KOPT-K1 (cell line): ENCODE data around the gene EP400.

ENCODE experiments used
- H3K27ac ChIP-seq: fragments of 200-600 bp; sonication (generic); 2 replicates; pipeline ENCODE4 v1.5.1; 2016; ENCODE audit warnings: antibody characterized with exemption, mild to moderate bottlenecking, low read depth, low read length; ENCODE audit not compliant: poor library complexity, severe bottlenecking
- H3K36me3 ChIP-seq: fragments of 200-600 bp; sonication (generic); 2 replicates; pipeline ENCODE4 v1.5.1; 2017; ENCODE audit warnings: antibody characterized with exemption, mild to moderate bottlenecking, low read length, moderate library complexity; ENCODE audit not compliant: insufficient read depth
- H3K9me3 ChIP-seq: fragments of 200-600 bp; sonication (generic); 2 replicates; pipeline ENCODE4 v1.5.1; 2017; ENCODE audit warnings: antibody characterized with exemption, low read length, mild to moderate bottlenecking; ENCODE audit not compliant: insufficient read depth, poor library complexity, severe bottlenecking

Gene EP400

DNA sequence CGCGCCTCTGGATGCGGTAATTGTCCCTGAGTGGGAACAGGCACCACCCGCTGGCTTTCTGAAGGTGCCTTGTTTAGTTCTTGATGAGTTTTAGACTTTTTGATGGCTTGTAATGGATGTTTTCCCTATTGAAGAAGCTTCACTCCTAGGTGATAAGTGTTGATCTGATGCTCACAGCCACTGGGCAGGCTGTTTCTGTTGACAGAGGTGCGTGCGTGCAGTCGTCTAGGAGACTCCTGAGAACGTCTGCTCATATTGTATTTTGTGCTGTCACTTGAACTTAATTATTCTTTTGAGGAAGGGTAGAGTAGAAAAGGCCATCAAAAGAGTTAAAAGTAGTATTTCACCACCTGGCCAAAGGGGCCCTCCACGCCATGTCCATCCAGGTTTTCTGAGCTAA is 70.5 kb downstream of the EP400 start:
- H3K36me3 ChIP-seq: peaks cover 100% of the 10 kb centered on the region
- H3K27ac ChIP-seq: no peak overlapping the region
- no peaks in the 10 kb centered on the region for H3K9me3 ChIP-seq

DNA sequence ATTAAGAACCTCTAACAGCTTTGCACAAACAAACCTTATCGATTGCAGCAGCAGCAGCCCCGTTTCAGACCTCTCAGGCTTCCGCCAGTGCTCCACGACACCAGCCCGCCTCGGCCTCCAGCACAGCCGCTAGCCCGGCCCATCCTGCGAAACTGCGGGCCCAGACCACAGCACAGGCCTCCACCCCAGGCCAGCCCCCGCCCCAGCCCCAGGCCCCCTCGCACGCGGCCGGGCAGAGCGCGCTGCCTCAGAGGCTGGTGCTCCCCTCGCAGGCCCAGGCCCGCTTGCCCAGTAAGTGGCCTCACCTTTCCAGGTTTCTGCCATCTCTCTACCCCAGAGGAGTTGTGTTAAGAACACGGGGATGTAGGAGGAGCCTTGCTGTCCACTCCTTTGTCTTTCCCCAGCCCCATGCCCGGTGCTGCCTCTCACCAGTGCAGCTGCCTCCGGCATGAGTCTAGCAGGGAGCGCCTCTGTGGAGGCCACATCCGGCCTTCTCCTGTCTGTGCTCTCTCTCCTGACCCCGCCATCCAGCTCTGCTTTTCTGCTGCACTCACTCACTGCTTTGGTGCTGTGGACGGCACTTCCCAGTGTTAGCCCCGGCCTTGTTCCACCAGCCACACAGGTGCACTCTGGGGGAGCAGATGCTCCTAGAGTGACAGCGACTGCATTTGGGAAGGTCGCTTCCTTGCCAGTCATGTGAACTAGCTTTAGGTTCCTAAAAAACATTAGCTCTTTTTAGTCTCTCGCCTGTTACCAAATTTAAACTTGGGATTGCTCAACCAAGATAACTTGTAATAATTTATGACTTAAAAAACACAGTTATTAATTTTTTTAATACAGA is 71.5 kb downstream of the EP400 start:
- Histone ChIP-seq H3K27ac (no peak overlapping the region), H3K9me3 (no peaks in the 10 kb centered on the region), H3K36me3 (peaks cover 100% of the 10 kb centered on the region)

DNA sequence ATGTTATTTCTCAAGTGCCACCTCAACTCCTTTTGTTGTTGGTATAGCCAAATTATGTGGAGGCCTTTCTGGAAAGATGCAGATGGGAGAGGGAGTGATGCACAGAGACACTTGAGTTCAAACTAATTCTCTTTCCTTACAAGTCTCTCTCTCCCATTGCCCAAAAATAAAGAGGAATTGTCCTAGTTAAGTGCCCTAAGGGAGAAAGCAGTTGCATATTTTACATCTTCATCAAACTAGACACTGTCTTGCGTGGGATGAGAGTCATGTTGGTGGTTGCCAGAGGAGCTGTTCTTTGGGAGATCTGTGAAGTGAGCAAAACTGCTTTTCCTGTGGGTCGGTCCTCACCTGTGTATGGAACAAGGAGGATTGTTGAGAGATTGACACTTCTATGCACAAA is 72.2 kb downstream of the EP400 start:
- H3K27ac ChIP-seq: no peak overlapping the region

DNA sequence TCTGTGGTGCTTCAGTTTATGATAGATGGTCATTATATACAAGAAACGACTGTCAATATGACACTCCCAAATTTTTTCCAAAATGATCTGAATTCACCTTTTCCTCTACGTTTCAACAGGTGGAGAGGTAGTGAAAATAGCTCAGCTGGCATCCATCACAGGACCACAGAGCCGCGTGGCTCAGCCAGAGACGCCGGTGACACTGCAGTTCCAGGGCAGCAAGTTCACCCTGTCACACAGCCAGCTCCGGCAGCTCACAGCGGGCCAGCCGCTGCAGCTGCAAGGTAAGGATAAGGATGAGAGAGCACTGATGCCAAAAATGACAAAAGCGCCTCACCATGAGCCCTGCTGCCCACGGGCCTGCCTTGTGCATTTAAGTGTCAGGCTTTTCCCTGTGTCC is 73.9 kb downstream of the EP400 start:
- Histone ChIP-seq H3K9me3 (no peaks in the 10 kb centered on the region), H3K27ac (no peak overlapping the region), H3K36me3 (peaks cover 100% of the 10 kb centered on the region)

More for the DNA sequence above, 72.2 kb downstream of the EP400 start:
- no peaks in the 10 kb centered on the region for H3K9me3 ChIP-seq
- peaks cover 100% of the 10 kb centered on the region for H3K36me3 ChIP-seq

- no peaks in the 10 kb centered on the region for H3K9me3 ChIP-seq
- no peak overlapping the region for H3K27ac ChIP-seq
- peaks cover 100% of the 10 kb centered on the region for H3K36me3 ChIP-seq
These were observed 75.0 kb downstream of the EP400 start for GRCh38 chr12:132024758-132025157.

DNA sequence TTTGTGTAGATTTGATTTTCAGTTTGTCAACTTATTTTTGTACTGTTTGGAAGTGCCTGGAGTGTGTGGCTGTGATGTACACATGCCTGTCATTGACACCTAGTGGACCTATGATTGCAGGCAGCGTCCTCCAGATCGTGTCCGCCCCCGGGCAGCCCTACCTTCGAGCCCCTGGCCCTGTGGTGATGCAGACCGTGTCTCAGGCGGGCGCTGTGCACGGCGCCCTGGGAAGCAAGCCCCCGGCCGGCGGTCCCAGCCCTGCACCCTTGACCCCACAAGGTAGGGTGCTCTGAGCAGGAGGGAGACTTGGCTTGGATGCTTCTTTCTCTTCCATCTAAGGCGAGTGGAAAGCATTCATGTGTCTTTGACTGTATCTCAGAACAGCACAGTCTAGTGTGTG is 75.8 kb downstream of the EP400 start:
- H3K9me3 ChIP-seq: no peaks in the 10 kb centered on the region
- no peak overlapping the region for H3K27ac ChIP-seq
- H3K36me3 ChIP-seq: peaks cover 100% of the 10 kb centered on the region

DNA sequence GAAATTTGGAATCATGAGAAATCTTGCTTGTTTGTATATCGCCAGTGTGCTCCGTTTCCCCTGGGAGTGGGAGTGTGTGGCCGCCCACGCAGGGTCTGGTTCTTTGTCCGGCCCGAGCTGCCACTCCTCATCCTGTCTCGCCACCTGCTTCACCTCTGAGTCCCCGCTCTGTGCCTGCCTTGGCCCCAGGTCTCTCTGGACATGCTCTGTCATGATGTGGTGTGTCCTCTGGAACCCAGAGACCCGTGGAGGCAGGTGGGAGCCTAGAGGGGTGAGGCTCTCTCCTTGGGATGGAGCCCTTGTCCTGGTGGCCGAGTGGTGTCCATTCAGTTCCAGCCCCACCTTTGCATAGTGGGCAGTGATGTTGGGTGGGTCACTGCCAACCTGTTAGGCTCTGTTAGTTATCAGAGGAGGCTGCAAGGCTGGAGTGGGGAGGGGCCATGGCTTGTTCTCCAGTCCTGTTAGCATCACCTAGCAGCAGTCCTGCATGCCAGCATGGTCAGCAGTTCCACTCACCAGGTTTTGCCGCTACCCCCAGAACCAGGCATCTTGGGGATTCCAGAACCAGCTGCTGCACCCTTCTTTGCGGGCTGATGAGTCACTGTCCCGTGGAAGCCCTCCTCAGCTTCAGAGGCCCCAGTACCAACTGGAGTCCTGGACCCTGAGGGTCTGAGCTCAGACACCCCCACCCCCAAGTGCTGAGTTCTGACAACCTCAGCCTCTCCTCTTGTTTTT is 76.5 kb downstream of the EP400 start:
- Histone ChIP-seq H3K27ac (no peak overlapping the region), H3K9me3 (no peaks in the 10 kb centered on the region), H3K36me3 (peaks cover 100% of the 10 kb centered on the region)

DNA sequence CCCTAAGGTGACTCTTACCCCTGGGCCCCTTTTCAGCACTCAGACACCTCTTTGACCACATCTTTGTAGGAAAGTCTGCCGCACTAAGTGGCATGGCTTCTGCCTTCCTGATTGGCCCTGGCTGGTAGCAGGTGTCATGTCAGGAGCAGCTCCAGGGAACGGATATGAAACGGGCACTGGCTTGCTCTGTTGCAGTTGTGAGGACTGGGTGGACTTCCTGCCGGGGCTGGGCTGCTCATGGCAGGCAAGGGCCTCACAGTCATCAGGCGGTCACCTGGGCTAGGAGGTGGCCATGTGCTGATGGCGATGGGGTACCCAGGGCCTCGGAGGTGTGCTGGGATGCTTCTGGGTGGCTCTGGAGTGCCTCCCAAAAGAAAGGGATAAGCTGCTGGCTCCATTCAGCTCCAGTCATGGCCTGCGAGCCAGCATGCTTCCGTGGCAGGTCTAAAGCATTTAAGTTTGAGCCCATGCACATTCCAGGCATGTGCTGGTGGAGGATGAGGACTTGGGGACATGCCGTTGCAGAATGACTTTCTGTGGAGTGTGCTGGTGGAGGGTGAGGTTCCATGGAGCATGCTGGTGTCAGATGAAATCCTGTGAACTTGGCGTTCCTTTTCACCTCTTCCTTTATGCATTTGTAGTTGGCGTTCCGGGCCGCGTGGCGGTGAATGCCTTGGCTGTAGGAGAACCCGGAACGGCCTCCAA is 77.2 kb downstream of the EP400 start:
- Histone ChIP-seq H3K36me3 (peaks cover 100% of the 10 kb centered on the region), H3K27ac (no peak overlapping the region), H3K9me3 (no peaks in the 10 kb centered on the region)

GRCh38 chr12:132027636-132028035 is 77.9 kb downstream of the EP400 start:
- H3K9me3 ChIP-seq: no peaks in the 10 kb centered on the region
- peaks cover 100% of the 10 kb centered on the region for H3K36me3 ChIP-seq
- no peak overlapping the region for H3K27ac ChIP-seq

DNA sequence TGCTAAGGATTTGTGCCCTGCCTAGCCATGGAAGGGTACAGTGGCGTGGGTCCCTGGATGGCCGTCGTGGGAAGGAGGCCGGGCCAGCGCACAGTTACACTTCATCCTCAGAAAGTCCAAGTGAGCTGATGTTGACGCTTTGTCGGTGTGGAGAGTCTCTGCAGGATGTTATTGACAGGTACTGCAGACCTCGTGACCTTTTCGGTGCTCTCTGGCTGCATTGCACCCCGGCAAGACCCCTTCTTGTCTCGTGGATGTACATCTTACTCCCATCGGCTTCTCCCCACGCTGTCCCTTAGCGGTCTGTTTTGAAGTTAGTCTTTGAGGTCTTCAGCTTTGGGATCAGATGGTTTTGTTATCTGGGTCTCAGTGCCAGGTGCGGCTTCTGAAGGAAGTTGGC is 78.4 kb downstream of the EP400 start:
- no peaks in the 10 kb centered on the region for H3K9me3 ChIP-seq
- H3K36me3 ChIP-seq: peaks cover 100% of the 10 kb centered on the region
- no peak overlapping the region for H3K27ac ChIP-seq

GRCh38 chr12:132029503-132030300 is 80.0 kb downstream of the EP400 start:
- Histone ChIP-seq H3K27ac (no peak overlapping the region), H3K9me3 (no peaks in the 10 kb centered on the region), H3K36me3 (peaks cover 100% of the 10 kb centered on the region)

GRCh38 chr12:132030367-132031038 is 80.8 kb downstream of the EP400 start:
- peaks cover 100% of the 10 kb centered on the region for H3K36me3 ChIP-seq

GRCh38 chr12:132033627-132034026 is 83.9 kb downstream of the EP400 start:
- H3K27ac ChIP-seq: no peak overlapping the region
- no peaks in the 10 kb centered on the region for H3K9me3 ChIP-seq
- peaks cover 100% of the 10 kb centered on the region for H3K36me3 ChIP-seq

More at GRCh38 chr12:132030367-132031038, 80.8 kb downstream of the EP400 start:
- Histone ChIP-seq H3K9me3 (no peaks in the 10 kb centered on the region), H3K27ac (no peak overlapping the region)

DNA sequence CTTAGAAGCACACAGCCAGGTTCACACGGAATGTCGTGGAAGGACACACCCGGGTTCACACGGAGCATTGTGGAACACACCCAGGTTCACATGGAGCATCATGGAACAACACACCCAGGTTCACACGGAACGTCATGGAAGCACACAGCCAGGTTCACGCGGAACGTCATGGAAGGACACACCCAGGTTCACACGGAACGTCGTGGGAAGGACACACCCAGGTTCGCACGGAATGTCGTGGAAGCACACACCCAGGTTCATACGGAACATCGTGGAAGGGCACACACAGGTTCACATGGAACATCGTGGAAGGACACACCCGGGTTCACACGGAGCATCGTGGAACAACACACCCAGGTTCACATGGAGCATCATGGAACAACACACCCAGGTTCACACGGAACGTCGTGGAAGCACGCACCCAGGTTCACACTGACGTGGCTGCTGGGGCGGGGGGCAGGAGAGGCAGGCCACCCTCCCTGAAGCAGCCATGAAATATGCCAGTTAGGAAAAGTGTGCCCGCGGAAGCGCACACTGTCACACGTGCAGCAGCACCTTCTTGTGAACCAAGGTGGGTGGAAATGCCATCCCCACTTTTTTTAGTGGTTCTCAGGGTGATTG is 86.4 kb downstream of the EP400 start:
- Histone ChIP-seq H3K27ac (no peak overlapping the region), H3K9me3 (no peaks in the 10 kb centered on the region), H3K36me3 (peaks cover 100% of the 10 kb centered on the region)
